Bone marrow (tissue), 2 donors: ENCODE results near the gene MSLN.
"Not testable (repeated sequence)": the region's sequence is repeated elsewhere in the genome, so short reads cannot be mapped to it uniquely, and the experiment has no call there.

Experiments used
- DNase-seq, 2 donors: peaks; one replicate each; lab custom pipeline; 2025; lab: John Stamatoyannopoulos, UW

Gene MSLN

DNA sequence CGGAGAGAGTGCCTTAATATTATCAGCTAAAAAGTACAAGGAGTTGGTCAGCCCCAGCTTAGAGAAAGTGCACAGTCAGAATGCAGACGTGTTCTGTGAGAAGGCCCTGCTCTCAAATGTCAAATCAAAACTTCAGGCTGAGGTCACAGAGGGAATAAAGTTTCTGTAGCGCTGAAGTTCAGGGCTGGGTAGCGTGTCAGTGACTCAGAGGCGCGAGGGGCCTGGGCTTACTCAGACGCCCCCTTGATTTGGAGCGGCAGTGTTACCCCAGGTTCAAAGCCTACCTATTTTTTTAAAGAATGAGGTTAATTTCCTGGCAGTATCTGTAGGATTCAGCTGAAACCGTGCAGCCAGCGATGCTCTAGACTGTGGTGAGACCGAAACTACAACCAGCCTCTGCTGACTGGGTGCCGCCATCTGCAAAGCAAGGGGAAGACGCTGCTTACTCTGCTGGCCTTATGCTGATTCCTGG lies 24.5 kb upstream of the MSLN start:
- no peak for DNase-seq

DNA sequence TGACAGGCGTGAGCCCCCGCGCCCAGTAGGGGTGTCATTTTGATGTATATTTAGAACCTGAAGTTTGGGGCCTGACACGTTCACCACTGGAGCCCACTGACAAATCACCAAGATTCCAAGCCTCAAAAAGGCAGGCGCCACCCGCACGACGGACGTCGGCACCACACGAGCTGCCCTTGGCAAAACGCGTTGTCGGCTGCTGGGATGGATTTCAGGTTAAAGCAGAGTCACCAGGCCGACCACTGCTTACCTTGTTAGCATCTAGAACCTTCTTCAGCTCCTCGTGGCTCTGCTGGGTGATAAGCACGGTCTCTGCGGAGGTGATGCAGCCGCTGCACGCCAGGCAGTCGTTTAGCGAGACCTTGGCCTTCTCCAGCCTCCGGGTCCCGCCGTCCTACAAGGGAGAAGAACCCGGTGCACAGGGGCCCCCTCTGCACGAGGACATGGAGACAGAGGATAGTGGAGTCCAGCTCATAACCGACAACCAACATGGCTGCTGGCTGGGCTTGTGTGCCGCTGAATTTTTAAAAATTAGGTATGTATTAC lies 23.5 kb upstream of the MSLN start:
- no peak for DNase-seq

DNA sequence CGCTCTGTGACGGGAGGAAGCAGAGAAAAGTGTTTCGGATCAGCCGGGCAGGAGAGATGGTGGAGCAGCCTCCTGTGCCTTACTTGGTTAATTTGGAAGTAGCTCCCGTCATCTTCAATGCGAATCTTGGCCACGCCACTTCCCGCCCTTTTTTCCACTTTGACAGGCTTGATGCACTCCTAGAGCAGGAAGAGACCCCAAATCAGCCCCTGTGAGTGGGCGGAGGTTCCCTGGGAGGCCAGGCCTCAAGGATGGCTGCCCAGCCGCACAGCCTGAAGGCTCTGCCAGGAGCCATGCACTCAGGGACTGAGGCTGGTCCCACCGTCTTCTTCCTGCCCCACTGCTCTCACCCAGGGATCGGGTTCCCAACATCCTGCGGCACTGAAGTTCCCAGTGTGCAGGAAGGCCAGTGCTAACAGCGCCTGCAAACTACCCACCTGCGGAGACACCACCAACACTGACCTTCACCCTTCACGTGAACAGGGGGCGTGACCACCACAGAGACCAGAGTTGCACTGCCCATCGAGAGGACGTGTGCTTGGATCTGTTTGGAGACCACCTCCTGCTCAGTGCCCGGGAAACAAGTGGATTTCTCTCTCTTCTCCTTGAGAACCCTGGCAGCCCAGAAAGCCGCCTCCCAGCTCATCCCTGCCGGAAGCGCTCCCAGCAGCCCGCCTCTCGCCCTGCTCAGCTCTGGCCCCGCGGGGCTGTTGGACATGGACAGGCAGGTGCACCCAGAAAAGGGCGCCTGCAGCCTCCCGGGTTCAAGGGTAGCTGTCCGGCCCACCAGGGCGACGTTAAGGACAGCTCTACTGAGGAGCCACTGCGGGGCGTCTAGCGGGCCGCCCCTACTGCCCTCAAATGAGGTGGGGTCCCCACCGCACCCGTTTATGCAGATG lies 20.7 kb upstream of the MSLN start:
- DNase-seq: no peak

DNA sequence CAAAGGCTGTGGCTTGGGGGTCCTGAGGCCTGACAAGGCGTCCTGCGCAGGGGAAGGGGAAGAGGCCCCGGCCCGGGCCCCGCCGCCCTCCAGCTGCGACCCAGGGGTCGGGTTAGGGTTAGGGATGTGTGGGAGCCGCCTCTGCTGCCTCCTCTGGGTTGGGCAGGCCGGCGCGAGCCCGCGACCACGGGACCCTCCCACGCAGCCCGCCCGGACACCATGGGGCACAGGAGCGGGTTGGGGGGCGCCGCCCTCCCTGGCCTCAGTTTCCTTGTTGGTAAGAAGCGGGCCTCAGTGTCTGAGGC lies 20.1 kb upstream of the MSLN start:
- DNase-seq: no peak

DNA sequence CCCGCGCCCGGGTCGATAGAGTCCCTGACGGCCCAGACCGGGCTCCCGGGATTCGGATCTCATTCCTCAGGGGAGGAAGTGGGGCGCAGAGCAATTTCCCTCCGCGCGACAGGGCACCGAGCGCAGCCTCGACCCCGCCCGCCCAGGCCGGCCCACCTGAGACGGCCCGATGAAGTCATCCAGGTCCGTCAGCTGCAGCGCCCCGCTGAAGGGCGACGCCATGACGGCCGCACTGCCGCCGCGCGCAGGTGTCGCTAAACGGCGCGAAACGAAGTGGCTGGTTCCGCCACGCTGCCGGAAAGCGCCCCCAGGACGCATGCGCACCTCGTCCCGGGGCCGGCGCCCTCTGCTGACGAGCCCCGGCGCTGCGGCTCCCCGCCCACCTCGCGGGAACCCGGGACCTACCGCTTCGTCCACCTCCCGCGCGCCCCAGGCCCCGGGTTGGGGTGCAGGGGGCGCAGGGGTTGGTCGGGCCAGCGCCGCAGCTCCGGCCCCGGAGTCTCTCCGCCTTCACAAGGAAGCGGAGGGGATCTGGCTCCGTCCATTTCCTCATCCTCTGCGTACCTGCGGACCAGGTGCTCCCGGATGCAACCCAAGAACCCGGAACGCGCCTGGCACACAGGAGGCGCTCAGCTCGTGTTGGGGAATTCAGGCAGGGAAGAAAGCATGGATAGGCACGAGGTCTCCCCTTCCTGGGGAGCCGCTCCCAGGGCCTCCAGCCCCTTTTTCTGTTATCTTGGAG lies 19.6 kb upstream of the MSLN start, which contains the start of gene CIAO3:
Gene CIAO3, minus strand, starts transcription at position 234 of the 742 bp plus-strand sequence. Its CDS starts 12 bp downstream, at position 222.
- DNase-seq: peak; percentile 52 to 85

DNA sequence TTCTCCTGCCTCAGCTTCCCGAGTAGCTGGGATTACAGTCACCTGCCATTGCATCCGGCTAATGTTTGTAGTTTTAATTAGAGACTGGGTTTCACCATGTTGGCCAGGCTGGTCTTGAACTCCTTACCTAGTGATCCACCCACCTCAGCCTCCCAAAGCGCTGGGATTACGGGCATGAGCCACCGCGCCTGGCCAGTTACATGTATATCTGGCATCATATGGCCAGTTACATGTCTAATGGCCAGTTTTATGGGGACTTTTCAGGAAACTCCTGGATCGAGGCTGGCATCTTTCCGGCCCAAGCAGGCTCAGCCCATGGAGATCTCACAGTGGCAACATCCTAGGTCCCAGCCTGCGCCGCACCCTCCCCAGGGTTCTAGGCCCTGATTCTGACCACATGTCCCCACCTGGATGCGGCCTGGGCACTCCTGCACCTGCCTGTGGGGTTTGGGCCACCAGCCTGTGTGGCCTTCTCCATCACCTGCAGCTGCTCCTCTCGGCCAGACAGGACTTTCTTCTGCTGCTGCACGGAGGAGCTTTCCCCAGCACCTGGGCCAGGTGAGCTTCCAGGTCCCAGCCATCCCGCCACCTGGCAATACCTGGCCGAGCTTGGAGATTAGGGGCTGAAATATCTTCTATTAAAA lies 18.4 kb upstream of the MSLN start:
- DNase-seq: no peak

DNA sequence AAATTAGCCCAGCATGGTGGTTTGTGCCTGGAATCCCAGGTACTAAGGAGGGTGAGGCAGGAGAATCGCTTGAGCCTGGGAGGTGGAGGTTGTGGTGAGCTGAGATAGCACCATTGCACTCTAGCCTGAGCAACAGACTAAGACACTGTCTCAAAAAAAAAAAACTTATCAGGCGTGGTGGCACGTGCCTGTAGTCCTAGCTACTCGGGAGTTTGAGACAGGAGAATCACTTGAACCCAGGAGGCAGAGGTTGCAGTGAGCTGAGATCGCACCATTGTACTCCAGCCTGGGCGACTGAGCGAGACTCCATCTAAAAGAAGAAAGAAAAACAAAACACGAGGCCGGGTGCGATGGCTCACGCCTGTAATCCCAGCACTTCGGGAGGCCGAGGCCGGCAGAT lies 17.6 kb upstream of the MSLN start:
- not testable (repeated sequence) for DNase-seq

DNA sequence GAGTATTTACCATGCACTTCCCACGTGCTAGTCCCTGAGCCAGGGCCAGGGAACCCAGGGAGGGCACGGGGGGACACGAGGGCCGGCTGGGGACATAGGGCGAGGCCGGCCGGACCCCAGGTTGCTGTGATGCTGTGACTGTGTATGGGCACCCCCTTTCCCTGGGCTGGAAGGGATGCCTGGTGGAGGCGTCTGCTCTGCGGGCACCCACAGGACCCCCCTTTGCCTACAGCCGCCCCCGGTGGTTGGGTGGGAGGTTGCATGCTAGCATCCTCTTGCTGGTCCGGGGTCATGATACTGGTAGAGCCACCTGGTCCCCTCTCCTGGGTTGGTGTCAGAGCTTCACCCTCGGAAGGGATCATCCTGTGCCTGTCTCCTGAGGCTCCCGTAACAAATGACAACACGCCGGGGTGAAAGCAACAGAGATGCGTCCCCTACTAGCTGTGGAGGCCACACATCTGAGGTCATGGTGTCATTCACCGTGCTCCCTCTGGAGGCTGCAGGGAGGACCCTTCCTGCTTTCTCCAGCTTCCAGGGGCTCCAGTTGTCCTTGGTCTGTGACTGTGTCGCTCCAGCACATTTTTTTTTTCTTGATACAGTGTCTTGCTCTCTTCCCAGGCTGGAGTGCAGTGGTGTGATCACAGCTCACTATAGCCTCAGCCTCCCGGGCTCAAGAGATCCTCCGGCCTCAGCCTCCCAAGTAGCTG lies 16.6 kb upstream of the MSLN start:
- no peak for DNase-seq

DNA sequence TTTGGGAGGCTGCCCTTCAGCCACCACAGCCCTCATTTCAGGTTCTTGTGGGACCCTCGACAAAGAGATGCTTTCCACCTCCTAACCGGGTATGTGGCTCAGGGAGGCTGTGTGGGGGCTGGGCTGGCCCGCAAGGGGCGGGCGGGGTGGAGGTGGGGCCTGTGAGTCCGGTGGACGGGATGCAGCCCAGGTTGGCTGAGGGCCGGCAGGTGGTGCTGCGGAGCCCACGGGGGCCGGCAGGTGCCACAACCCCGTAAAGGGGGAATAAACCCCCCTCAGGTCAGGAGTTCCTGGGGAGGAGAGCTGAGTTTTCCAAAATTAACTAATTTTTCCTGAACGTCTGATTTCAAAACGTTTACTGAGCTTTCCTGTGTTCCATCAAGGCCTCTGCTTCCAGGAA lies 14.8 kb upstream of the MSLN start:
- no peak for DNase-seq

DNA sequence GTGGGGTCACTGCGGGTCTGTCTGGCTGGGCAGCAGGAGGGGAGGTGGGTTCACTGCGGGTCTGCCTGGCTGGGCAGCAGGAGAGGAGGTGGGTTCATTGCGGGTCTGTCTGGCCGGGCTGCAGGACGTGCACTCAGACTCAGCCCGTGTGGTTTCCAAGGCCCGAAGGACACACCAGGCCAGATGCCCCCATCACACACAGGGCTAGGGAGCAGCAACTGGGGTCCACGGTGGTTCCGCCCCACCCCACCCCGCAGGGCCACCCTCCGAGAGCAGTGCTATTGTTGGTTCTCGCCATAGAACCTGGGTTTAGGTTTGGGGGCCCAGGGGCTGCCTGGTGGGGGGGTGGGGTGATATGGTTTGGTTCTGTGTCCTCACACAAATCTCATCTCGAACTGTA lies 13.9 kb upstream of the MSLN start:
- DNase-seq: no peak

DNA sequence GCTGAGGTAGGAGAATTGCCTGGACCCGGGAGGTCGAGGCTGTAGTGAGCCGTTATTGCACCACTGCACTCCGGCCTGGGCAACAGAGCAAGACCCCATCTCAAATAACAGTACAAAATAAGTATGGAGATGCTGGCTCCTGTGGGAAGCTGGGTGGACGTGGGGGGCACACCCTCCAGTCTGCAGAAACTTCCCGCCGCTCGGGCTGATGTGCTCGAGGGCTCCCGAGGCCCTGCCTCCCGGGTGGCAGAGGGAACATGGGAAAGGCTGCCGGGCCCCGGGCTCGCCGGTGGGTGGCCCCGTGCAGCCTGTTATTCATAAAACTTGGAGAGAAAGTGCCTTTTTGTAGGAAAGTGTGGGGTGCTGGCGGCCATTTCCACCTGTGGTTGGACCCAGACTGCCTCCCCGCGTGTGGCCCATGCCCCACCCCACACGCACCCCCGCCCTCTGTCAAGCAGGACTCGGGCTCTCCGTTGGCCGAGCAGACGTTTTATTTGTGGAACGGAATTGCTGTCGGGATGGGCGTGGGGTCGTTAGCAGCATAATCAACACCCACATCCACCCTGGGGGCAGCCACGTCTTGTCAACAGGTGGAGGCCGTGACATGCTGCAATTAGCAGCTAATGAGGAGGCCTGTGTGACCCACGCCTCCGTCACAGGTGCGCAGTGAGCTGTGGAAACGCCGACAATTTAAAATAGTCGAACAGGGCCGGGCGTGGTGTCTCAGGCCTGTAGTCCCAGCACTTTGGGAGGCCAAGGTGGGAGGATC lies 12.4 kb upstream of the MSLN start:
- no peak for DNase-seq

DNA sequence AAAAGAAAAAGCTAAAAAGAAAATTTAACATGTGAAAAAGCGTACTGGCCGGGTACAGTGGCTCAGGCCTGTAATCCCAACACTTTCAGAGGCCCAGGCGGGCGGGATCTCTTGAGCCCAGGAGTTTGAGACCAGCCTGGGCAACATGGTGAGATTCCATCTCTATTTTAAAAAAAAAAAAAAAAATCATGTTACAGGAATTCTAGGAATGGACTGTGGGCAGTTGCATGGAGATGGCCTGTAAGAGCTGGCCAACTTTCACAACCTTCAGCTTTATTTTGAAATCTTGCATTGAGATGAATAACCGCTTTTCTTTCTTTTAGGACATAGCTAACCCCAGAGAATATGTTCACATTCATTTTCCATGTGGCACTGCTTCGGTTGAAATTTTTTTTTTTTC lies 11.5 kb upstream of the MSLN start:
- no peak for DNase-seq

DNA sequence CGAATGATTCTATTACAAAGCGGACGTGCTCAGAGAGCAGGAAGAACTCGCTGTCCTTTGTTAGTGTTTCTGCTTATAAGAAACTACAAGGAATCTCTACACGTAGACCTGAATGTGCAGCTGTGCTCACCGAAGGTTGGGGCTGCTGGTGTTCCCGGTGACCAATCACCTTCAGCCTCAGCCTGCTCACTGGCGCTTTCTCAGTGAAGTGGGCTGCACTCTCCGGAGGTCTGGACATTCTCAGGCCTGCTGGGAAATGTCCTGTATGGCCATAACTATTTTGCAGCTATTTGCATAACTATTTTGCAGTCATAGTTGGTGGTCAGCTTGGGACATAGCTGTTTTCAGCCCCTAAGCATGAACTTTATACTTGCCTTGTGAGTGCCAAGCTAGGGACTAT lies 10.0 kb upstream of the MSLN start:
- DNase-seq: no peak

DNA sequence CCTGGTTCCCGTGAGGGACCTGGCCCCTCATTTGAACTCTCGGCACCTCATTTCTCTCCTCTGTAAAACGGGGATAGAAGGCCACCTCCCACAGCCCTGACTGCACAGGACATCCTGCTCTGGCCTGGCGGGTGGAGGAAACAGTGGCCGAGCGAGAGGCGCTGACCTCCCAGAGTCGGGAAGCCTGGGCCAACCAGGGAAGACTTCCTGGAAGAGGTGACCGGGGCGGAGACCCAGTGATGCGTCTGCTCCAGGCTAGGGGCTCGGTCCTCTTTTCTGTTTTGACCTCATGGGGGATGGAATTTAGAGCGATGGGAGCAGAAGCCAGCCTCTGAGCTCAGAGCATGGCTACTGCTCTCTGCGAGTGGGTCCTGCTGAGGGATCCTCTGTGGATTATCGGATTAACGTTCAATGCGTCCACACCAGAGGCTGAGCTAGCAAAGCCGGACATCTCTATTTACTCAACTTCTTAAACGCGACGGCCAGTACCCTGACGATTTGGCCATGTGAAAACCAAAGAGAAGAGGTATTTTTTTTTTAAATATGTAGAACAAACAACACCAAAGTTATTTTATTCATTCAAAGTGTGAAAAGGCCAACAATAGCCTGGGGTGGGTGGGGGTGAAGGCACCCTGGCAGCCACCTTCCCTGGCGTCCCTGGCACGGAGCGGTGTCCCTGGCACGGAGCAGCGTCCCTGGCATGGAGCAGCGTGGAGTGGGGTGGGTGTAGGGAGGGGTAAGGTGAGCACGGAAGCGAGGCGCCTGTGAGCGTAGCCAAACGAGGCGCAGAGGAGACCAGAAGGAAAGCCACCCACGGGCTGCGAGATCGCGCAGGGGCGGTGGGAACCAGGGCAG lies 9.2 kb upstream of the MSLN start:
- DNase-seq: no peak

DNA sequence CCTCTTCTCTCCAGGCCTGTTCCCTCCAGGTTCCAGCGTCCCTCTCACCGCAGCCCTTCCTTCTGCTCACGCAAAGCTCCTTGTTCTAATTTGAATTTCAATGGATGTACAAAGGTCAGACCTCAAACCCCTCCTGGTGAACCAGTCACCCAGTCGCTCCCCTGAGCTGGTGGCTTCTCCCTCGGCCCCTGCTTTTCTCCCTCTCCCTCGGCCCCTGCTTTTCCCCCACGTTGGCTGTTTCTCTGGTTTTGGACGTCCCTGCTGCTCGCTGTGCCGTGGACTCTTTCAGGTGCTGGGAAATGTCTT lies 8.6 kb upstream of the MSLN start:
- no peak for DNase-seq

DNA sequence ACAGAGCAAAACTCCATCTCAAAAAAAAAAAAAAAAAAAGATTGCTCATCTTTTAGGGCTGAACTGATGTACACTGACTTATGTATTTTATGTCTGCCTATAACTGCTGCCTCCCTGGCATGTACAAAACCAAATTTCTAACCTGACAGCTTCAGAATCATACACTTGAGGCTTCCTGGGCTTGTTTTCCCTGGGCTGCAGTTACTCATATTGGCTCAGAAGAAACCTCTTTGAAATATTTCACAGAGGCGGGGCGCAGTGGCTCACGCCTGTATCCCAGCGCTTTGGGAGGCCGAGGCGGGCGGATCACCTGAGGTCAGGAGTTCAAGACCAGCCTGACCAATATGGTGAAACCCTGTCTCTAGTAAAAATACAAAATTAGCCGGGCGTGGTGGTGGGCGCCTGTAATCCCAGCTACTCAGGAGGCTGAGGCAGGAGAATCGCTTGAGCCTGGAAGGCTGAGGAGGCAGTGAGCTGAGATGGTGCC lies 6.4 kb upstream of the MSLN start:
- DNase-seq: not testable (repeated sequence)

DNA sequence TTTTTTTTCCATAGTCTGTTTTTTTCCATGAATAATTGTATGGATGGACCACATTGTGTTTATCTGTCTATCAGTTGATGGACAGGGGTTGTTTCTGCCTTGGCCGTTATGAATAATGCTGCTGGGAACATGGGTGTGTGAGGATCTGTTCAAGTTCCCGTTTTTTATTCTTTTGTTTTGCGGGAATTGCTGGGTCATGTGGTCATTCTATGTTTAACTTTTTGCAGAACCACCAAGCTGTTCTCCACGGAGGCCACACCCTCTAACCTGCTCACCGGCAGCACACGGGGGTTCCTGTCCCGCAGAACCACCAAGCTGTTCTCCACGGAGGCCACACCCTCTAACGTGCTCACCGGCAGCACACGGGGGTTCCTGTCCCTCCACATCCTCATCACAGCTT lies 5.9 kb upstream of the MSLN start:
- no peak for DNase-seq

DNA sequence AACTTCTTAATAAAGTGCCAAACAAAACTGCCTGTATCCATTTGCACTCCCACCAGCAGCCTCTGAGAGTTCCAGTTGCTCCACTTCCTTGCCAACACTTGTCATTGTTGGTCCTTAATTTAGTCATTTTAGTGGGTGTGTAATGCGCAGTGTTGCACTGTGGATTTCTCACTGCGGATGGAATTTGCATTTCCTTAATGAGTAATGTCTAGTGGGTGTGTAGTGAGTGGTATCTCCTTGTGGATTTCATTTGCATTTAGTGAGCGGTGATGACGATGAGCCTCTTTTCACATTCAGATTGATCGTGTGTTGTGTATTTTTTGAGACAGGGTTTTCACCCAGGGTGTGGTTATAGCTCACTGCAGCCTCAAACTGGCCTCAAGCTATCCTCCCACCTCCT lies 4.1 kb upstream of the MSLN start:
- no peak for DNase-seq

DNA sequence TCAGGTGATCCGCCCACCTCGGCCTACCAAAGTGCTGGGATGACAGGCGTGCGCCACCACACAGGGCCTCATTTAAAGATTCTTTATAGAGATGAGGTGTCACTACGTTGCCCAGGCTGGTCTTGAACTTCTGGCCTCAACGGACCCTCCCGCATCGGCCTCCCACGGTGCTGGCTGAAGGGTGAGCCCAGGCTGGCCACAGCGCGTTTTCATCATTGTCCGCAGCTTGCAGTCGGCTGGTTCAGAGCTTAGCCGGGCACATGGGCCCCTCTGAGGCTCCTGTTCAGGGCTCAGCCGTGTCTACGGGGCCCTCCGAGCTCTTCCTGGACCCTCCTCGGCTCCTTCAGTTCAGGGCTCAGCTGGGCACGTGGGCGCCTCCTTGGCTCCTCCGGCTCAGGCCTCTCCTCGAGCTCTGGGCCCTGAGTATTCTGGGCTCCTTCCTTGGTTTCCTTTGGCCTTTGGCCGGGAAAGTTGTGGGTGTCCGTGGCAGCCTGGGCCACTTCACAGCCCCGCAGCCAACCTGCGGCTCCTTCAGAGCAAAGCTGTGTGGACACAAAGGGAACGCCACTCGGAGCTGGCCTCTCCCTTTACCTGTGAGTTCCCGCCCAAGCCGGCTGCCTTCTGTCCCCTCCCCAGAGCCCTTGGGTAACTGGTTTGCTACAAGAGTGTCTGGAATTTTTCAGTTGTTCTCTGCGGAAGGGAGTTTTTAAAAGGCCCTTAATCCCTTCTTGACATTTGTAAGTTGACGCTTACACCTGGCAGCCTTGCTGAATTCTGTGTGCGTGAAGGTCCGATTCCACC lies 1.2 kb upstream of the MSLN start:
- no peak for DNase-seq
